Calu3 (cell line): ENCODE data around the gene DISP3. TPM values are rescaled to one million over a fixed set of nuclear protein-coding genes. Genes with fewer than 3 reads are reported as not detected.

Source experiments
- BruUV-seq: library from RNA; stranded (reverse); fragments of 400-500 nt; replicated peaks from 2 replicates; lab custom pipeline; 2021; lab: Mats Ljungman, UMichigan
- CTCF ChIA-PET: fragments of 300-600 bp; sonication (Branson Sonifier 250); formaldehyde crosslinking; loops from one replicate; lab custom pipeline; 2022; ENCODE audit warnings: antibody characterized with exemption; lab: Charles Lee
- DNase-seq: peaks from one replicate; pipeline ENCODE4 v3.0.0; 2022
- H3K27ac Mint-ChIP-seq: one replicate; pipeline ENCODE4 v1.8.0; 2022; ENCODE audit warnings: mixed read lengths; ENCODE audit not compliant: unreplicated experiment
- H3K27me3 Mint-ChIP-seq: one replicate; pipeline ENCODE4 v1.8.0; 2022; ENCODE audit warnings: mixed read lengths; ENCODE audit not compliant: unreplicated experiment
- H3K36me3 Mint-ChIP-seq: one replicate; pipeline ENCODE4 v1.8.0; 2022; ENCODE audit warnings: mild to moderate bottlenecking, moderate library complexity, mixed read lengths; ENCODE audit not compliant: insufficient read depth, unreplicated experiment
- H3K4me1 Mint-ChIP-seq: one replicate; pipeline ENCODE4 v1.8.0; 2022; ENCODE audit warnings: mild to moderate bottlenecking, low read depth, mixed read lengths; ENCODE audit not compliant: unreplicated experiment
- H3K4me3 Mint-ChIP-seq: one replicate; pipeline ENCODE4 v1.8.0; 2022; ENCODE audit warnings: mild to moderate bottlenecking, low read depth, moderate library complexity, mixed read lengths; ENCODE audit not compliant: unreplicated experiment
- H3K9me3 Mint-ChIP-seq: one replicate; pipeline ENCODE4 v1.8.0; 2022; ENCODE audit warnings: low read depth, mixed read lengths; ENCODE audit not compliant: unreplicated experiment
- CTCF ChIP-seq: fragments of 200-600 bp; IDR thresholded peaks from one replicate; pipeline ENCODE4 v1.8.0; 2022; ENCODE audit warnings: antibody characterized with exemption; ENCODE audit not compliant: unreplicated experiment
- intact Hi-C: fragments of 100-400 bp; cut with micrococcal nuclease; formaldehyde crosslinking; loops from one replicate; pipeline ENCODE4 v1.10.0; 2022; ENCODE audit not compliant: unreplicated experiment
- total RNA-seq: library from RNA; stranded (reverse); gene quantifications from 2 replicates; pipeline ENCODE4 v1.2.3, GENCODE V29; 2022

Gene DISP3
- total RNA-seq, 1 experiment from 2014 or later, result 1.3 TPM

GRCh38 chr1:11504599-11504998 lies 25.6 kb downstream of the DISP3 start:
- intact Hi-C loops, result no loop called here
- no peak for DNase-seq
- Mint-ChIP-seq H3K4me1 (no peaks in the 10 kb centered on the region), H3K36me3 (no peaks in the 10 kb centered on the region), H3K9me3 (peaks cover 15% of the 10 kb centered on the region), H3K27me3 (peaks cover 10% of the 10 kb centered on the region), H3K4me3 (no peak overlapping the region), H3K27ac (no peak overlapping the region)
- no TSS peak for BruUV-seq
- no peak for TF ChIP-seq CTCF
- CTCF ChIA-PET, result no interaction called here

- BruUV-seq, result no TSS peak
- no peaks in the 10 kb centered on the region for H3K27me3 Mint-ChIP-seq
- intact Hi-C loops, result no loop called here
- no peak overlapping the region for H3K4me3 Mint-ChIP-seq
- DNase-seq, result no peak
- no peaks in the 10 kb centered on the region for H3K36me3 Mint-ChIP-seq
- H3K9me3 Mint-ChIP-seq, result peaks cover 15% of the 10 kb centered on the region
- no peak overlapping the region for H3K27ac Mint-ChIP-seq
- CTCF ChIA-PET, result no interaction called here
- TF ChIP-seq CTCF, result no peak
- no peaks in the 10 kb centered on the region for H3K4me1 Mint-ChIP-seq
Observed at GRCh38 chr1:11505591-11506538, 26.9 kb downstream of the DISP3 start.

- H3K4me3 Mint-ChIP-seq, result no peak overlapping the region
- CTCF ChIA-PET, result no interaction called here
- H3K36me3 Mint-ChIP-seq, result no peaks in the 10 kb centered on the region
- TF ChIP-seq CTCF, result no peak
- no peaks in the 10 kb centered on the region for H3K4me1 Mint-ChIP-seq
- no peak overlapping the region for H3K27ac Mint-ChIP-seq
- intact Hi-C loops, result no loop called here
- no TSS peak for BruUV-seq
- peaks cover 11% of the 10 kb centered on the region for H3K9me3 Mint-ChIP-seq
- no peak for DNase-seq
- peaks cover 7% of the 10 kb centered on the region for H3K27me3 Mint-ChIP-seq
Observed at GRCh38 chr1:11507309-11507708, 28.4 kb downstream of the DISP3 start.

GRCh38 chr1:11513681-11514080 lies 34.7 kb downstream of the DISP3 start:
- no peak for TF ChIP-seq CTCF
- BruUV-seq, result no TSS peak
- Mint-ChIP-seq H3K4me1 (no peaks in the 10 kb centered on the region), H3K4me3 (no peak overlapping the region), H3K27ac (no peak overlapping the region), H3K27me3 (peaks cover 31% of the 10 kb centered on the region), H3K36me3 (no peaks in the 10 kb centered on the region), H3K9me3 (peaks cover 4% of the 10 kb centered on the region)
- DNase-seq, result no peak
- intact Hi-C loops, result no loop called here
- CTCF ChIA-PET, result no interaction called here
